Amniotic epithelial cell (primary cell): ENCODE data around the gene ADAMTS17.

Experiments used
- DNase-seq: peaks from one replicate; pipeline ENCODE4 v3.0.0-alpha.2; 2010; ENCODE audit warnings: low read depth

ADAMTS17 gene

GRCh38 chr15:100341750-100342560, at the start of gene ADAMTS17:
ADAMTS17 (minus strand) TSS chr15:100341975; CDS start chr15:100341899, 76 bp downstream.
- peak; percentile 89 for DNase-seq

DNA sequence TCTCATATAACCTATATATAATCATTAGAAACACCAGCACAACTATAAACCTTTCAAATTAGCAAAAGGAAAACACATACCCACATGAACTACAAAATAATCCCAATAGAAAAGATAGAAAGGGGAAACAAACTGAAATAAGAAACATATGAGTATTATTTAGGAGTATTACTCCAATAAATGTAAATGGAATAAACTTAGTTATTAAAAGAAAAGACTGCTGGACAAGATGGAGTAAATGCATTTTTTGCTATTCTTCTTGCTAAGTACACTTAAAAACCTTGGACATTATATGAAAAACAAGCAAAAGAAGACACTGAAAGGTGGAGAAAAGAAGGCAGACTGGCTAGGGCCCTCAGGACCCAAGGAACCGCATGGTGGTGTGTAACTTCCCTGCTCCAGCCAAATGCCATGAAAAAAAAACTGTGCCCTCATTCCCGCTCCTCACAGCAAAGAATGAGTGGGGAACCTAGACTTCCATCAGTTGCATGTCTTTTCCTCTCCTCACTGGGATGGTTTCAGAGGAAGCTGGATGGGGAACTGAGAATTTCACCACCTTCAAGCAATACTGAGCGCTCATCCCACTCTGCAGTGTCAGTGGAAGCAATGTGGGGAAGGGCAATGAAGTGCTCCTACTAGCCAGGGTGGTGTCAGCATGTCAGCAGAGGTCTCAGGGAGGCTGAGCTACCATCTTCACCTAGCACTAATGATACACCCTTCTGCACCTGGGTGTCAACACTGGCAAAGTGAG, 43.7 kb upstream of the ADAMTS17 start:
- no peak for DNase-seq

- DNase-seq, result no peak
Observed at GRCh38 chr15:100384108-100384410, 42.3 kb upstream of the ADAMTS17 start.

DNA sequence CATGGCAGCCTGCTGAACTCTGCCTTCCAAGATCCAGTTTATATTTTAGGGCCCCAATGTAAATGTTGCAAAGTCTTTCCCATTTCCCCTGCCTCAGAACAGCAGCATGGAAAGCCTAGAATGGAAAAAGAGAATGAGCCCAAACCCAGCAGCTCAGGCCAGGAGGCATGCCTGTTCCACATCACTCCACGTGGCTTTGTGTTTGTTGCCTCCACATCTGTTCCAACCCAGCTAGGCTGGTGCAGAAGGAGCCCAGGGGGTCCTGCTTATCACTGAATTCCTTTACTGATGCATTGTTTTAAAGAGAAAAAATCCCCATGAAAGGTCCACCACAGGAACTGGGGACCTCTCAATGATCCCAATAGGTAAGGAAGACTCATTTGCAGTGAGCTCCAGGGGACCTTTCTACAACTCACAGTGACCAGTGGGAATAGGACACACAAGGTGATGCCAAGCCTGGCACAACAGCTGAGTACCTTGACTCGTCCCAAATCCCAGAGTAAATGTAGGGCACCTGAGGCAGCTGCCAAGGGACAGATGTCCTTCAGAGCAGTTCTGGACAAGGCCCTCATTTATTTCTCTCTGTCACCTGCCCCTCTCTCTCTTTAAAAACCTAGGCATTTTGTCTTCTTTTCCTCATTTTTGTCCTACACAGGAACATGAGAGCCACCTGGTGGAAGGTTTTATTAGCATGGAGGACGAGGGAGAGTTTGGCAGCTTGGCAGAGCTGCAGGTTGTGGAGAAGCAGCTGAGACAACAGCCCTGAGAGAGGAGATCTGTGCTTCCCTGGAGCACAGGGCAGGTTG, 41.7 kb upstream of the ADAMTS17 start:
- peak; percentile 10 for DNase-seq

DNA sequence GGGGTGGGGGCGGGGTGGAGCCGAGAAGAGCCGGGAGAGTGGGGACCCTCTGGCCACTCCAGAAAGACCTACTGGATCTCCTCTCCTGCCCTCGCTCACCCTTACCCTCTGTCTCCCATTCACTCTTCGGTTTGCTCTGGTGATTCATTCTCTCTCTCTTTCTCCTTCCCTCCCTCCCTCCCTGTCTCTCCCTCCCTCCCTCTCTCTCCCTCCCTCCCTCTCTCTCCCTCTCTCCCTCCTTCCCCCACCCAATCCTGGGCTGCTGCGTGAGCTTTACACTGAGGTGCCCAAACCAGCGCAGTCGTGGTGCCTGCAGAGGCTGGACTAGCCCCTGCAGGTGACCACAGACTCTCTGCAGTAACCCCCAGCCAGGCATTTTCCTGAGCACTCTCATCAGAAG, 32.2 kb upstream of the ADAMTS17 start:
- DNase-seq, result no peak

- no peak for DNase-seq
Observed at GRCh38 chr15:100373120-100373896, 31.5 kb upstream of the ADAMTS17 start.

DNA sequence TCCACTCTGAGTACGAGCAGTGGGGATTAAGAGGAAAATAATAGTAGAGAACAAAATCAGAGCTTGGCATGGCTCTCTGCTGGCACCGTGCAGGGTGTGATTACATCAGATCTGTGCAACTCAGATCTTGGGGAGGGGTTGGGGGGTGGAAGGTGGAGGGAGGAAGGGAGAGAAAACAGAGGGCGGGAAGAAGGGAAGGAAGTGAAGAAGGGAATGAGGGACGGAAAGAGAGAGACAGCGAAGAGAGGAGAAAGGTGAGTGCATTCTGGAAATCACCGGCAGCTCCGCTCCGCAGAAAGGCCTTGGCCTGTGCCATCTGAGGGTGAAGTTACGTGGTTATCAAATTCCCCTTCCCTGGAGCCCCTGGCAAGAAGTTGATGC, 31.0 kb upstream of the ADAMTS17 start:
- DNase-seq, result no peak

- DNase-seq, result no peak
Observed at GRCh38 chr15:100355342-100355741, 13.6 kb upstream of the ADAMTS17 start.

DNA sequence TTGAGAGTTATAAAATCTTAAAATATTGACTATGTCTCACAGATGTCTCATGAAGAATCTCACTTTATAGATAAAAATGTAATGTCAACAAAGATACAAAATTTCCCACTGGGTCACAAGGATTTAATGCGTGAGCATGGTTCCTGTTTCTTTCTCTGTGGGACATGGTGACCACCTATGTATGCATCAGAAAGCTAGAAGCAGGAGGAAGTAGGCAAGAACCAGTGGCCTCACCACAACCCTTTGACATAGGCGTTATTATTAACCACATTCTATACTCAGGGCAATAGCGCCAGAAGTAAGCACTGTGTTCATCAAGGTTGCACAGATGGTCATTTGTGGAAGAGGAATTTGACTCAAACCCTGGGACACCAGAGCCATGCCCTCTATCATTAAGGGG, 11.7 kb upstream of the ADAMTS17 start:
- no peak for DNase-seq

- DNase-seq, result peak; percentile 87
Observed at GRCh38 chr15:100350434-100351226, 8.9 kb upstream of the ADAMTS17 start.

DNA sequence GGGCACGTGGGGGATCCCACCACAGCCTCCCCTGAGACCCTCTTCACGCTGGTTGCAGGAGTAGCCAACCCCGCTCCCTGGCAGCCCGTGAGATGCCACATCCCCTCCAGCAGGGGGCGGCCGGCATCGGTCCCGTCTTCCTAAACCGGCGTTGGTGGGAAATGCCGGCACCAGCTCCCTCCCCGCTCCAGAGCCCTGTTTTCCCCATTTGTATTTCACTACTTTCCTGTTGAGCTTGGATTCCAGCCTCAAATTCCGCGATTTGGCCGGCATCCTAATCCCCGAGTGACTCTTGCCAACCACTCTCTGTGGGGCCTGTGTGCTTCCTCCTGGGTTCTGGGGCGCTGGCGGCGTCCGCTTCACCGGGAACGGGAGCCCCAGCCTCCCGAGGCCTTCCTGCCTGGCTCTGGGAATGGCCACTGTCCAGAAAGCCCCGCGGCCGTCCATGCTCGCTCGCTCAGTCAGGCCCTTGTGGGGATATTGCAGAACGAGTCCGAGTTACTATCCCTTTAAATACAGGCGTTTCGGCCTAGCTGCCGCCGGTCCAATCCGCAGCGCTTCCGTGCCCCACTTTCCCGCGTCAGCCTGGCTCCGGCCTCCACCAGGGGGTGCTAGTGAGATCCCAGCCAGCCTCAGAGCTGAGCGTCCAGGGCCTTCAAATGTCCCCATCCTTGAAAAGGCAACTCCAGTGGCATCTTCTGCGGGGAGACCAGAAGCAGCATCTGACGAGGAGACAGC, 8.1 kb upstream of the ADAMTS17 start:
- DNase-seq, result peak; percentile 84

GRCh38 chr15:100349321-100349695, 7.5 kb upstream of the ADAMTS17 start:
- DNase-seq, result no peak

- no peak for DNase-seq
Observed at GRCh38 chr15:100348578-100348977, 6.8 kb upstream of the ADAMTS17 start.

GRCh38 chr15:100346866-100347512, 5.2 kb upstream of the ADAMTS17 start:
- DNase-seq, result peak; percentile 58

GRCh38 chr15:100345438-100345837, 3.7 kb upstream of the ADAMTS17 start:
- DNase-seq, result no peak

DNA sequence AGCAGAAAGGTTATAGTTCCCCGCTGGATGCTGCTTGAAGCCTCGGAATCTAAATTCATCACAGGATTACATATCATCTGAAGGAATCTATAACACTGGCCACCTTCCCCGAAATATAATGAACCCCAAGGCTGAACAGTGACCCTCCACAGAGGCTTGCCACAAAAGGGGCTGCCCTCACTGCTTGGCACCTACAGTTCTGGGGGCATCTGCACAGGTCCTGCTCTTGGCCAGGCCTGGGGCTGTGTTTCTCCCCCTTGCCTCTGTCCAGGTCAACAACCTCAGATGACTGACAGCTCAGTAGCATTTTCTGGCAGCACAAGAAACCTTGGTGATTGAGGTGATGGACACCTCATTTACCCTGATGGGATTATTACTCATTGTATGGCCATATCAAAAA, 1.5 kb upstream of the ADAMTS17 start:
- DNase-seq, result no peak

DNA sequence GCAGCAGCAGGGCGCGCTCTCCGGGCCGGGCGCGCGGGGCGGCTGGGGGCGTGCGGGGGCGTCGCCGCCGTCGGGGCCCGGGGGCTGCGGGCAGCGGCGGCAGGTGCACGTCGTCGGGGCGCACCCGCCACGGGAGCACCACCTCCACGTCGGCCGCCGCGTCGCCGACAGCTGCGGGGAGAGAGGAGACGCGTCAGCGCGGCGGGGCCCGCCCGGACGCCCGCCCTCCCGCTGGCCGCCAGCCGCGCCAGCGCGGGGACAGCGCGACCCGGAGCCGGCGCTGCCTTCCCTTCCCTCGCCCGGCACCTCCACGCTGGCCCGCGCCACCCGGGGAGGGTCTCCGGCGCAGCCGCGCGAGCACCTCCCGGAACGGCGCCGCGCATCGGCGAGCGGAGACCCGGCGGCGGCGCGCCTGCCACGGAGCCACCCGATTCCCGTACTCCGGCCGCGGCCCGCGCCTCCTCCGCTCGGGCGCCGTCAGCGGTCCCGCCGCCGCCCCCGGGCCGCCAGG, 481 bp downstream of the ADAMTS17 start:
- no peak for DNase-seq

- DNase-seq, result no peak
Observed at GRCh38 chr15:100340721-100341238, 995 bp downstream of the ADAMTS17 start.

GRCh38 chr15:100339999-100340398, 1.8 kb downstream of the ADAMTS17 start:
- no peak for DNase-seq
